Measurements from ENCODE around the gene CXCL5. TPM values are rescaled to one million over a fixed set of nuclear protein-coding genes. Genes with fewer than 3 reads are reported as not detected.

The CXCL5 gene
- total and polyA plus RNA-seq, 2 experiments from 2014 or later, result 7.5 to 7.6 TPM

DNA sequence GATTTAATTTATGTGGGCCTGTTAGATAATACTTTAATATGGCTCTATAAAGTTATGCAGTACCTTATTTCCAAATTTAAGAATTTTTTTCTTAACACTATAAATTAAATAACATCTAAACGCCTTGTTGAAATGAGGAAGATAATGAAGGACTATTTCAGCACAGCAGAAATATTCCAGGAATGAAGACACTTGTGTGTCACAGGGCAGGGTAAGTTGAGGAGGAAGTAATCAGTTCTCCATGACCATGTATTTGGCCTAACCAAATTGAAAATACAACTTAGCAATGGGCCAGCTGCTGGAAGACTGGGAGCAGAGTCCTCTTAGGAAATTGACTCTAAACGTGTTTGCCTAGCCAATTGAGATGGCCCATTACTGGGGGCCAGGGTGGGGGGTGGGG, 23.1 kb upstream of the CXCL5 start:
- no peak for DNase-seq (ENCODE audit: low spot score)
- TF ChIP-seq, protein P1, sequence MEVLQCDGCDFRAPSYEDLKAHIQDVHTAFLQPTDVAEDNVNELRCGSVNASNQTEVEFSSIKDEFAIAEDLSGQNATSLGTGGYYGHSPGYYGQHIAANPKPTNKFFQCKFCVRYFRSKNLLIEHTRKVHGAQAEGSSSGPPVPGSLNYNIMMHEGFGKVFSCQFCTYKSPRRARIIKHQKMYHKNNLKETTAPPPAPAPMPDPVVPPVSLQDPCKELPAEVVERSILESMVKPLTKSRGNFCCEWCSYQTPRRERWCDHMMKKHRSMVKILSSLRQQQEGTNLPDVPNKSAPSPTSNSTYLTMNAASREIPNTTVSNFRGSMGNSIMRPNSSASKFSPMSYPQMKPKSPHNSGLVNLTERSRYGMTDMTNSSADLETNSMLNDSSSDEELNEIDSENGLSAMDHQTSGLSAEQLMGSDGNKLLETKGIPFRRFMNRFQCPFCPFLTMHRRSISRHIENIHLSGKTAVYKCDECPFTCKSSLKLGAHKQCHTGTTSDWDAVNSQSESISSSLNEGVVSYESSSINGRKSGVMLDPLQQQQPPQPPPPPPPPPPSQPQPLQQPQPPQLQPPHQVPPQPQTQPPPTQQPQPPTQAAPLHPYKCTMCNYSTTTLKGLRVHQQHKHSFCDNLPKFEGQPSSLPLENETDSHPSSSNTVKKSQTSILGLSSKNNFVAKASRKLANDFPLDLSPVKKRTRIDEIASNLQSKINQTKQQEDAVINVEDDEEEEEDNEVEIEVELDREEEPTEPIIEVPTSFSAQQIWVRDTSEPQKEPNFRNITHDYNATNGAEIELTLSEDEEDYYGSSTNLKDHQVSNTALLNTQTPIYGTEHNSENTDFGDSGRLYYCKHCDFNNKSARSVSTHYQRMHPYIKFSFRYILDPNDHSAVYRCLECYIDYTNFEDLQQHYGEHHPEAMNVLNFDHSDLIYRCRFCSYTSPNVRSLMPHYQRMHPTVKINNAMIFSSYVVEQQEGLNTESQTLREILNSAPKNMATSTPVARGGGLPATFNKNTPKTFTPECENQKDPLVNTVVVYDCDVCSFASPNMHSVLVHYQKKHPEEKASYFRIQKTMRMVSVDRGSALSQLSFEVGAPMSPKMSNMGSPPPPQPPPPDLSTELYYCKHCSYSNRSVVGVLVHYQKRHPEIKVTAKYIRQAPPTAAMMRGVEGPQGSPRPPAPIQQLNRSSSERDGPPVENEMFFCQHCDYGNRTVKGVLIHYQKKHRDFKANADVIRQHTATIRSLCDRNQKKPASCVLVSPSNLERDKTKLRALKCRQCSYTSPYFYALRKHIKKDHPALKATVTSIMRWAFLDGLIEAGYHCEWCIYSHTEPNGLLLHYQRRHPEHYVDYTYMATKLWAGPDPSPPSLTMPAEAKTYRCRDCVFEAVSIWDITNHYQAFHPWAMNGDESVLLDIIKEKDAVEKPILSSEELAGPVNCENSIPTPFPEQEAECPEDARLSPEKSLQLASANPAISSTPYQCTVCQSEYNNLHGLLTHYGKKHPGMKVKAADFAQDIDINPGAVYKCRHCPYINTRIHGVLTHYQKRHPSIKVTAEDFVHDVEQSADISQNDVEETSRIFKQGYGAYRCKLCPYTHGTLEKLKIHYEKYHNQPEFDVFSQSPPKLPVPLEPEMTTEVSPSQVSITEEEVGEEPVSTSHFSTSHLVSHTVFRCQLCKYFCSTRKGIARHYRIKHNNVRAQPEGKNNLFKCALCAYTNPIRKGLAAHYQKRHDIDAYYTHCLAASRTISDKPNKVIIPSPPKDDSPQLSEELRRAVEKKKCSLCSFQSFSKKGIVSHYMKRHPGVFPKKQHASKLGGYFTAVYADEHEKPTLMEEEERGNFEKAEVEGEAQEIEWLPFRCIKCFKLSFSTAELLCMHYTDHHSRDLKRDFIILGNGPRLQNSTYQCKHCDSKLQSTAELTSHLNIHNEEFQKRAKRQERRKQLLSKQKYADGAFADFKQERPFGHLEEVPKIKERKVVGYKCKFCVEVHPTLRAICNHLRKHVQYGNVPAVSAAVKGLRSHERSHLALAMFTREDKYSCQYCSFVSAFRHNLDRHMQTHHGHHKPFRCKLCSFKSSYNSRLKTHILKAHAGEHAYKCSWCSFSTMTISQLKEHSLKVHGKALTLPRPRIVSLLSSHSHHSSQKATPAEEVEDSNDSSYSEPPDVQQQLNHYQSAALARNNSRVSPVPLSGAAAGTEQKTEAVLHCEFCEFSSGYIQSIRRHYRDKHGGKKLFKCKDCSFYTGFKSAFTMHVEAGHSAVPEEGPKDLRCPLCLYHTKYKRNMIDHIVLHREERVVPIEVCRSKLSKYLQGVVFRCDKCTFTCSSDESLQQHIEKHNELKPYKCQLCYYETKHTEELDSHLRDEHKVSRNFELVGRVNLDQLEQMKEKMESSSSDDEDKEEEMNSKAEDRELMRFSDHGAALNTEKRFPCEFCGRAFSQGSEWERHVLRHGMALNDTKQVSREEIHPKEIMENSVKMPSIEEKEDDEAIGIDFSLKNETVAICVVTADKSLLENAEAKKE (CRISPR knock-in tag; IDR thresholded peaks at IDR 0.05), result no peak
- TF ChIP-seq CREB1 (CRISPR knock-in tag; IDR thresholded peaks at IDR 0.05; ENCODE audit: low read depth) (no peak), POLR2AphosphoS5 (IDR thresholded peaks at IDR 0.05; ENCODE audit: low read depth) (no peak), STAT1 (IDR thresholded peaks at IDR 0.05; ENCODE audit: unreplicated experiment) (no peak), ZNF114 (CRISPR knock-in tag; IDR thresholded peaks at IDR 0.05) (no peak)
- H3K27me3 ChIP-seq (ENCODE audit: insufficient read depth), result no peaks in the 10 kb centered on the region
- H3F3A ChIP-seq (replicated peaks; ENCODE audit: low read depth), result peaks cover 3% of the 10 kb centered on the region; the same call in 1 of the 2 replicates
- no peak overlapping the region for H3K4me2 ChIP-seq
- Mint-ChIP-seq H3K4me1 (peaks cover 10% of the 10 kb centered on the region; the same call in 2 of the 3 replicates), H3K27ac (no peak overlapping the region), H3K9me3 (no peaks in the 10 kb centered on the region), H3K4me3 (no peak overlapping the region), H3K36me3 (ENCODE audit: low read depth) (no peaks in the 10 kb centered on the region; the same call in 2 of the 3 replicates), H3K27me3 (ENCODE audit: insufficient read depth, low read depth, poor library complexity) (peaks cover 2% of the 10 kb centered on the region)
- no peaks in the 10 kb centered on the region for H3K9me2 ChIP-seq (ENCODE audit: insufficient read depth)
- H2AFZ ChIP-seq, result no peak overlapping the region
- no peak overlapping the region for H3K27ac ChIP-seq (ENCODE audit: low read depth)
- H3K79me2 ChIP-seq (replicated peaks; ENCODE audit: insufficient read depth), result no peaks in the 10 kb centered on the region
- H4K20me1 ChIP-seq (replicated peaks; ENCODE audit: insufficient read depth), result no peaks in the 10 kb centered on the region
- peaks cover 8% of the 10 kb centered on the region for H3K4me1 ChIP-seq (ENCODE audit: insufficient read depth)
- no peak for ATAC-seq
- H3K36me3 ChIP-seq (ENCODE audit: insufficient read depth), result no peaks in the 10 kb centered on the region
- no peak overlapping the region for H3K4me3 ChIP-seq

DNA sequence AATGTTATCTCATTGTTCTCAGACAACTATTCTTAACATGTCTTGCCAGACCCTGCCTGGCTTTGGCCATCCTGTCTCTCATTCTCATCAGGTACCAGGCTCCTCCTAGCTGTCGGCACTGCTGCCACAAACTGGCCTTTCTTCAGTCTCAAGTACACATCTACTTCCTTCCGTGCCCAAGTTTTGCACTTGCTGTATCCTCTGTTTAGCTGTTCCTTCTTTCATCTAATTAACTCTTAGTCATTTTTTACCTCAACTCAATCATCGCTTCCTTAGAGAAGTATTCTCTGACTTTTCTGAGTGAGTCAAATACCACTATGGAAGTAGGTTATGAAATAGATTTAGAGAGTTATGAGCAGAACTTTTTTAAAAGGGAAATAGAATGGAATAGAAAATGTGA, 20.3 kb upstream of the CXCL5 start:
- H3K36me3 Mint-ChIP-seq (ENCODE audit: low read depth), result no peaks in the 10 kb centered on the region
- no peak for ATAC-seq

More for the DNA sequence above, 20.3 kb upstream of the CXCL5 start:
- Histone ChIP-seq H3K4me2 (no peak overlapping the region), H3K27me3 (ENCODE audit: insufficient read depth) (no peaks in the 10 kb centered on the region), H4K20me1 (replicated peaks; ENCODE audit: insufficient read depth) (no peaks in the 10 kb centered on the region), H3K9me2 (ENCODE audit: insufficient read depth) (peaks cover 9% of the 10 kb centered on the region; the same call in 1 of the 2 replicates), H3K36me3 (ENCODE audit: insufficient read depth) (no peaks in the 10 kb centered on the region), H3K4me1 (ENCODE audit: insufficient read depth) (peaks cover 21% of the 10 kb centered on the region), H3K4me3 (no peak overlapping the region), H3K27ac (ENCODE audit: low read depth) (no peak overlapping the region), H2AFZ (no peak overlapping the region), H3K79me2 (replicated peaks; ENCODE audit: insufficient read depth) (no peaks in the 10 kb centered on the region), H3F3A (replicated peaks; ENCODE audit: low read depth) (peaks cover 3% of the 10 kb centered on the region; the same call in 1 of the 2 replicates)
- no peak for DNase-seq (ENCODE audit: low spot score)
- H3K4me1 Mint-ChIP-seq, result peaks cover 25% of the 10 kb centered on the region; the same call in 2 of the 3 replicates
- no peak overlapping the region for H3K4me3 Mint-ChIP-seq
- H3K27ac Mint-ChIP-seq, result no peak overlapping the region
- no peaks in the 10 kb centered on the region for H3K9me3 Mint-ChIP-seq
- H3K27me3 Mint-ChIP-seq (ENCODE audit: insufficient read depth, low read depth, poor library complexity), result no peaks in the 10 kb centered on the region
- TF ChIP-seq, protein P2, sequence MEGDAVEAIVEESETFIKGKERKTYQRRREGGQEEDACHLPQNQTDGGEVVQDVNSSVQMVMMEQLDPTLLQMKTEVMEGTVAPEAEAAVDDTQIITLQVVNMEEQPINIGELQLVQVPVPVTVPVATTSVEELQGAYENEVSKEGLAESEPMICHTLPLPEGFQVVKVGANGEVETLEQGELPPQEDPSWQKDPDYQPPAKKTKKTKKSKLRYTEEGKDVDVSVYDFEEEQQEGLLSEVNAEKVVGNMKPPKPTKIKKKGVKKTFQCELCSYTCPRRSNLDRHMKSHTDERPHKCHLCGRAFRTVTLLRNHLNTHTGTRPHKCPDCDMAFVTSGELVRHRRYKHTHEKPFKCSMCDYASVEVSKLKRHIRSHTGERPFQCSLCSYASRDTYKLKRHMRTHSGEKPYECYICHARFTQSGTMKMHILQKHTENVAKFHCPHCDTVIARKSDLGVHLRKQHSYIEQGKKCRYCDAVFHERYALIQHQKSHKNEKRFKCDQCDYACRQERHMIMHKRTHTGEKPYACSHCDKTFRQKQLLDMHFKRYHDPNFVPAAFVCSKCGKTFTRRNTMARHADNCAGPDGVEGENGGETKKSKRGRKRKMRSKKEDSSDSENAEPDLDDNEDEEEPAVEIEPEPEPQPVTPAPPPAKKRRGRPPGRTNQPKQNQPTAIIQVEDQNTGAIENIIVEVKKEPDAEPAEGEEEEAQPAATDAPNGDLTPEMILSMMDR (conservative IDR thresholded peaks at IDR 0.05; ENCODE audit: low read depth in 2 of 2), result peak in 1 of 2 experiments; percentile 21; a peak in 1 of 4 replicates
- no peak for TF ChIP-seq EZH2 (IDR thresholded peaks at IDR 0.05; ENCODE audit: low read depth, unreplicated experiment)
